ENCODE results near the gene KIAA0586.
"Not testable (repeated sequence)": the region's sequence is repeated elsewhere in the genome, so short reads cannot be mapped to it uniquely, and the experiment has no call there.

Gene KIAA0586

GRCh38 chr14:58465421-58465820, 37.9 kb downstream of the KIAA0586 start:
- DNase-seq = no peak

- no peak for DNase-seq
These were observed 38.9 kb downstream of the KIAA0586 start for GRCh38 chr14:58466459-58466858.

GRCh38 chr14:58467575-58467974, 40.1 kb downstream of the KIAA0586 start:
- DNase-seq = no peak

- DNase-seq = no peak
These were observed 41.8 kb downstream of the KIAA0586 start for GRCh38 chr14:58469309-58469708.

- no peak for DNase-seq
These were observed 48.8 kb downstream of the KIAA0586 start for GRCh38 chr14:58476320-58476719.

GRCh38 chr14:58477653-58478052, 50.1 kb downstream of the KIAA0586 start:
- DNase-seq = no peak

- DNase-seq = not testable (repeated sequence)
These were observed 50.8 kb downstream of the KIAA0586 start for GRCh38 chr14:58478329-58478728.

- DNase-seq = no peak
These were observed 52.5 kb downstream of the KIAA0586 start for GRCh38 chr14:58479975-58480374.

- no peak for DNase-seq
These were observed 56.7 kb downstream of the KIAA0586 start for GRCh38 chr14:58484176-58484575.

GRCh38 chr14:58488550-58488949, 61.0 kb downstream of the KIAA0586 start:
- DNase-seq = no peak

- no peak for DNase-seq
These were observed 64.1 kb downstream of the KIAA0586 start for GRCh38 chr14:58491593-58491992.

- DNase-seq = no peak
These were observed 64.5 kb downstream of the KIAA0586 start for GRCh38 chr14:58492044-58492443.

GRCh38 chr14:58501214-58501816, 73.8 kb downstream of the KIAA0586 start:
- peak; percentile 76 for DNase-seq

- no peak for DNase-seq
These were observed 85.8 kb downstream of the KIAA0586 start for GRCh38 chr14:58513272-58513671.

- no peak for DNase-seq
These were observed 90.1 kb downstream of the KIAA0586 start for GRCh38 chr14:58517592-58517991.

- DNase-seq = not testable (repeated sequence)
These were observed 98.2 kb downstream of the KIAA0586 start for GRCh38 chr14:58525691-58526090.

GRCh38 chr14:58533446-58533845, 105.9 kb downstream of the KIAA0586 start:
- DNase-seq = no peak

GRCh38 chr14:58535044-58535443, 107.5 kb downstream of the KIAA0586 start:
- DNase-seq = no peak

- DNase-seq = no peak
These were observed 109.5 kb downstream of the KIAA0586 start for GRCh38 chr14:58537004-58537403.

- no peak for DNase-seq
These were observed 113.5 kb downstream of the KIAA0586 start for GRCh38 chr14:58540749-58541632.

- no peak for DNase-seq
These were observed 114.1 kb downstream of the KIAA0586 start for GRCh38 chr14:58541633-58542022.

GRCh38 chr14:58543253-58543652, 115.7 kb downstream of the KIAA0586 start:
- no peak for DNase-seq

GRCh38 chr14:58547649-58548048, 120.1 kb downstream of the KIAA0586 start:
- peak; percentile 84 for DNase-seq

GRCh38 chr14:58549105-58549757, 121.7 kb downstream of the KIAA0586 start:
- peak; percentile 55 for DNase-seq
